OCI-LY7 (cell line): ENCODE results near the gene RASAL1. TPM values are rescaled to one million over a fixed set of nuclear protein-coding genes. Genes with fewer than 3 reads are reported as not detected.

Source experiments
- Bru-seq: library from RNA; stranded (reverse); fragments of 400-500 nt; gene quantifications from one replicate; lab custom pipeline; 2021; lab: Mats Ljungman, UMichigan
- BruChase-seq, 2 experiments: library from RNA; stranded (reverse); fragments of 400-500 nt; gene quantifications; one replicate each; lab custom pipeline; 2021; lab: Mats Ljungman, UMichigan
- BruUV-seq: library from RNA; stranded (reverse); fragments of 400-500 nt; replicated peaks from 2 replicates; lab custom pipeline; 2021; lab: Mats Ljungman, UMichigan
- CTCF ChIA-PET: fragments of 300-600 bp; sonication (Branson Sonifier 250); formaldehyde crosslinking; loops from one replicate; lab custom pipeline; 2022; ENCODE audit warnings: antibody characterized with exemption; ENCODE audit not compliant: unreplicated experiment; lab: Charles Lee
- POLR2A ChIA-PET: fragments of 300-600 bp; sonication (Branson Sonifier 250); formaldehyde crosslinking; loops from one replicate; lab custom pipeline; 2022; ENCODE audit warnings: antibody characterized with exemption; lab: Charles Lee
- DNase-seq: peaks from one replicate; pipeline ENCODE4 v3.0.0-alpha.2; 2015; ENCODE audit warnings: low spot score
- H2AFZ ChIP-seq: fragments of 200-600 bp; sonication (generic), shearing (Covaris generic); 2 replicates; pipeline ENCODE4 v1.6.1; 2014; ENCODE audit warnings: mild to moderate bottlenecking, antibody characterized with exemption, low read length, moderate library complexity
- H3K27ac ChIP-seq: fragments of 200-600 bp; sonication (generic); 2 replicates; pipeline ENCODE4 v1.5.1; 2014; ENCODE audit warnings: mixed run types, low read depth, mild to moderate bottlenecking, moderate library complexity, low read length, inconsistent platforms; ENCODE audit not compliant: poor library complexity, severe bottlenecking
- H3K36me3 ChIP-seq: fragments of 200-600 bp; sonication (generic); 2 replicates; pipeline ENCODE4 v1.6.1; 2014; ENCODE audit warnings: mild to moderate bottlenecking, antibody characterized with exemption, low read length, moderate library complexity, mixed read lengths; ENCODE audit not compliant: insufficient read depth
- H3K4me1 ChIP-seq: fragments of 200-600 bp; sonication (generic); 2 replicates; pipeline ENCODE4 v1.5.1; 2014; ENCODE audit warnings: mild to moderate bottlenecking, low read length; ENCODE audit not compliant: insufficient read depth, poor library complexity, severe bottlenecking
- H3K4me2 ChIP-seq: fragments of 200-600 bp; sonication (generic); 2 replicates; pipeline ENCODE4 v1.6.1; 2014; ENCODE audit warnings: mild to moderate bottlenecking, low read length
- H3K4me3 ChIP-seq: fragments of 200-600 bp; sonication (generic); 2 replicates; pipeline ENCODE4 v1.5.1; 2014; ENCODE audit warnings: mild to moderate bottlenecking, low read depth, low read length; ENCODE audit not compliant: poor library complexity, severe bottlenecking
- H3K79me2 ChIP-seq: fragments of 200-600 bp; sonication (generic); 2 replicates; pipeline ENCODE4 v1.6.1; 2016; ENCODE audit warnings: low read depth, mild to moderate bottlenecking, low read length, moderate library complexity, mixed read lengths; ENCODE audit not compliant: insufficient read depth
- H3K9me2 ChIP-seq: fragments of 200-600 bp; sonication (generic); 2 replicates; pipeline ENCODE4 v1.6.1; 2016; ENCODE audit warnings: mild to moderate bottlenecking, low read length, mixed read lengths; ENCODE audit not compliant: insufficient read depth
- H3K9me3 ChIP-seq: fragments of 200-600 bp; sonication (generic); 2 replicates; pipeline ENCODE4 v1.6.1; 2014; ENCODE audit warnings: mild to moderate bottlenecking, mixed run types, low read length, mixed read lengths
- H4K20me1 ChIP-seq: fragments of 200-600 bp; sonication (generic); 2 replicates; pipeline ENCODE4 v1.6.1; 2014; ENCODE audit warnings: mild to moderate bottlenecking, antibody characterized with exemption, low read length, moderate library complexity, mixed read lengths; ENCODE audit not compliant: insufficient read depth
- CTCF ChIP-seq: fragments of 200-600 bp; sonication (generic); conservative IDR thresholded peaks from 2 replicates; pipeline ENCODE4 v1.5.1; 2014; ENCODE audit warnings: mild to moderate bottlenecking, antibody characterized with exemption, low read length, moderate library complexity, mixed read lengths
- EZH2phosphoT487 ChIP-seq: fragments of 200-600 bp; sonication (generic); IDR thresholded peaks from 2 replicates; pipeline ENCODE4 v1.6.1; 2018; ENCODE audit warnings: low read depth, borderline replicate concordance, mild to moderate bottlenecking, mixed run types, antibody characterized with exemption, low read length, moderate library complexity, mixed read lengths
- intact Hi-C: fragments of 100-400 bp; cut with micrococcal nuclease; formaldehyde crosslinking; loops from one replicate; pipeline ENCODE4 v1.10.0; 2022; ENCODE audit not compliant: unreplicated experiment
- long read RNA-seq: library from polyadenylated mRNA; stranded (forward); transcript quantifications from one replicate; pipeline ENCODE4 v2.0.0, GENCODE V29; 2022
- total RNA-seq, 2 experiments: library from RNA; depleted of rRNA in 1 of 2; stranded (reverse); fragments of >200 nt in 1 of 2; shearing (Covaris generic) in 1 of 2; gene quantifications; 2 replicates each; pipeline ENCODE4 v1.2.3, GENCODE V29; 2014 to 2022

Gene RASAL1
- total RNA-seq (2014; rRNA removed; shearing (Covaris generic)) (69.1 and 89.1 TPM in 2 replicates), total RNA-seq (2022) (67.5 and 74.4 TPM in 2 replicates), Bru-seq, nascent RNA (percentile 83 among the genes with signal in this experiment), BruChase-seq, experiment 1, labeled RNA remaining after a 6-hour chase (percentile 86 among the genes with signal in this experiment), BruChase-seq, experiment 2, labeled RNA remaining after a 2-hour chase (percentile 87 among the genes with signal in this experiment)
- long read RNA-seq, transcript RASAL1-207 (21 exons, 2,502 nt) = major isoform, 21 of 133 reads
- long read RNA-seq, partial matches to known transcripts = 28 of 133 reads
- long read RNA-seq, other reads (novel, unspliced or antisense) = 84 of 133 reads

DNA sequence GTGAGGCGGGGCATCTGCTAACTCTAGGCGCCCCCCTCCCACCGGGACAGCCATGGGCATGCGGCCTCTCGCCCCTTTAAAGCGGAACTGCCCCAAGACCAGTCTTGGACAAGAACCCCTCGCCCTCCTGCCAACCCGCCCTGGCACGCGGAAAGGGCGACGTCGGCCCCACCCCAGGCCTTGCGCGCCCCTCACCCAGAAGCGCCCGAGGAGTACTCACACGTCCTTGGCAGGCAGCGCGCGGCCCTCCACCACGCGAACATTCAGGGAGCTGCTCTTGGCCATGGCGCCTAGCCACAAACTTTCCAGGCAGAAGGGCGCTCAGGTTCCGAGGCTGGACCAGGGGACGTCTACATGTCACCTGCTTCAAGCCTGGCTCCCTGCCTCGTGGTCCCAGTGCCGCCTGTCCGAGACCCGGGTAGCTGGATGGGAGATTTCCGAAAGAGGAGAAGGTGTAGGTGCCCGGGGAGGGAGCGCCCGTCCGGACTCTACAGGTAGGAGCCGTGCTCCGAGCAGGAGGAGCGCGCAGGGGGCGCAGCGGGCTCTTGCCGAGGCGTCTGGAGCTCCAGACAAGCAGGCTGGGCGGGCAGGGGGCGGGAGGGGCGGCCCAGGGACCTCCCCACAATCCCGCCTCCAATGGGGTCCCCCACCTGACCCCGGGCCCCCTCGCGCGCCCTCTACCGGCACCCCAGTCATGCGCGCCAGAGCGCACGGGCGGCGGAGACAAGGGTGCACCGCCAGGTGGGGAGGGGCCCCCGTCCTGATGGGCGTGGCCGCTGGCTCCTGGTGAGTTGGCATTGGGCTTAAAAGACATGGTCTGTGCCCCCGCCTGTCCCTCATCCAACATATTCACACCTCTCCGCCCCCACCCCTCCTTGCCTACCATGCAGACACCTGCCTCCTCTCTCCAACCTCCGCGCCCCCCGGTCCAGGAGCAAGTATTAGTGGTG lies at the start of gene RASAL1:
TSS of gene RASAL1 (minus strand) at position 584 of the 950 bp plus-strand sequence. CDS start at position 285, 299 bp downstream.
- peak within 1 kb of the TSS; percentile 99 for H3K4me2 ChIP-seq
- TF ChIP-seq EZH2phosphoT487 (no peak), CTCF (peak; percentile 78)
- H3K4me1 ChIP-seq = peaks cover 68% of the 10 kb centered on the region
- peak within 1 kb of the TSS; percentile 68 for H3K27ac ChIP-seq
- ChIA-PET CTCF (interaction anchor here (0.6 to 4.4 kb wide), 5 partner anchors 17 to 137 kb away, joined by 3 to 24 read pairs (median 8); no protein-coding TSS in a partner anchor), POLR2A (interaction anchor here (0.5 to 3.6 kb wide), 11 partner anchors 9 to 1551 kb away, joined by 3 to 33 read pairs (median 3); no protein-coding TSS in a partner anchor)
- peaks cover 39% of the 10 kb centered on the region for H3K36me3 ChIP-seq
- peak within 1 kb of the TSS; percentile 44; the same call in 1 of the 2 replicates for H2AFZ ChIP-seq
- intact Hi-C loops = loop anchor here (1.0 to 2.0 kb wide), 3 partner anchors 37 to 84 kb away; no protein-coding TSS in a partner anchor
- DNase-seq = peak; percentile 93
- 0 out of 2 replicates have a peak, but pooled peaks cover 6% of the 10 kb centered on the region for H4K20me1 ChIP-seq
- H3K9me2 ChIP-seq = no peaks in the 10 kb centered on the region
- H3K4me3 ChIP-seq = peak within 1 kb of the TSS; percentile 90
- BruUV-seq = TSS peak; percentile 52
- H3K79me2 ChIP-seq = peaks cover 48% of the 10 kb centered on the region
- no peaks in the 10 kb centered on the region for H3K9me3 ChIP-seq

DNA sequence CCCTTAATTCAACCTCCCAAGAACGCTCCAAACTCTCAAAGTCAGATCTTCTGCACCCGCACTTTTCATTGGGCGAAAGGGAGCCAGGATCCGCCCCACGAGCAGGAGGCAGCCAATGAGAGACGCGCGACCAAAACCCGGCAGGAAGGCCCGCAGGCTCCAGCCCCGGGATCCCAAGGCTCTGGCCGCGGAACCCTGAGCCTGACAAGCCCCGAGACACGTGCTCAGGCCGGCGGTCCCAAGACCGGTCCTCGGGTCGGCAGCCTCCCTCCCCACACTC lies 49.3 kb upstream of the RASAL1 start:
- Histone ChIP-seq H3K27ac (peak overlapping the region; percentile 86), H3K4me1 (peaks cover 43% of the 10 kb centered on the region), H3K36me3 (peaks cover 67% of the 10 kb centered on the region), H2AFZ (no peak overlapping the region; the same call in 1 of the 2 replicates), H3K79me2 (peaks cover 84% of the 10 kb centered on the region), H4K20me1 (peaks cover 12% of the 10 kb centered on the region; the same call in 1 of the 2 replicates), H3K9me3 (no peaks in the 10 kb centered on the region), H3K4me3 (peak overlapping the region; percentile 92), H3K9me2 (no peaks in the 10 kb centered on the region), H3K4me2 (peak overlapping the region; percentile 92)
- BruUV-seq = no TSS peak
- ChIA-PET CTCF (no interaction called here), POLR2A (interaction anchor here (1.4 to 4.6 kb wide), 5 partner anchors 11 to 45 kb away, joined by 3 to 24 read pairs (median 6); partner anchors contain the start of gene TPCN1)
- peak; percentile 91 for DNase-seq
- intact Hi-C loops = loop anchor here (1.0 kb wide), 2 partner anchors 23 to 38 kb away; no protein-coding TSS in a partner anchor
- TF ChIP-seq CTCF = no peak
- no peak for TF ChIP-seq EZH2phosphoT487
